ENCODE data around the gene CTNNA1.

The CTNNA1 gene

DNA sequence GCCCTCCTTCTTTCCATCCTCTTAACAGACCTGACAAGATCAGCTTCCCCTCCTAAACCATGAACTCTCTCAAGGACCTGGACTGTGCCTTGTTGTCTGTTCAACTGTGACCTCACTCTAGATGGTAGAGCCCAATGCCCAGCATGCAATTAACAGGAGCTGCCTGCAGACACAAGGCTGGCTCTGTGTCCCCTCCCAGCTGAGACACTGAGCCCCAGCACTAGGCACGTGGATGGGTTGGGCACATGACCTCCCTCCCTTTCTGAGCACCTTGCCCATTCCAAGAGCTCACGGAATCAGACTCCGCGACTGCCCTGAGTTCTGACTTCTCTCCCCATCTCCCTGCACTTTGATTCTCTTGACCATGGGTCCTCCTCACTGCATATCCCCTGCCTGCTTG, 215.4 kb downstream of the CTNNA1 start:
- no peak for TF ChIP-seq CTCF (IDR thresholded peaks at IDR 0.05; ENCODE audit: low read depth, low read length, missing control alignments)
- Histone ChIP-seq H3K36me3 (replicated peaks) (no peaks in the 10 kb centered on the region), H3K4me3 (ENCODE audit: low read depth, low read length) (no peak overlapping the region), H3K27me3 (replicated peaks) (no peaks in the 10 kb centered on the region), H3K27ac (no peak overlapping the region)
- DNase-seq: no peak
- in situ Hi-C loops (cut with HindIII; ENCODE audit: low pct_ligation_motif_present, low sequenced_read_pairs): no loop called here

DNA sequence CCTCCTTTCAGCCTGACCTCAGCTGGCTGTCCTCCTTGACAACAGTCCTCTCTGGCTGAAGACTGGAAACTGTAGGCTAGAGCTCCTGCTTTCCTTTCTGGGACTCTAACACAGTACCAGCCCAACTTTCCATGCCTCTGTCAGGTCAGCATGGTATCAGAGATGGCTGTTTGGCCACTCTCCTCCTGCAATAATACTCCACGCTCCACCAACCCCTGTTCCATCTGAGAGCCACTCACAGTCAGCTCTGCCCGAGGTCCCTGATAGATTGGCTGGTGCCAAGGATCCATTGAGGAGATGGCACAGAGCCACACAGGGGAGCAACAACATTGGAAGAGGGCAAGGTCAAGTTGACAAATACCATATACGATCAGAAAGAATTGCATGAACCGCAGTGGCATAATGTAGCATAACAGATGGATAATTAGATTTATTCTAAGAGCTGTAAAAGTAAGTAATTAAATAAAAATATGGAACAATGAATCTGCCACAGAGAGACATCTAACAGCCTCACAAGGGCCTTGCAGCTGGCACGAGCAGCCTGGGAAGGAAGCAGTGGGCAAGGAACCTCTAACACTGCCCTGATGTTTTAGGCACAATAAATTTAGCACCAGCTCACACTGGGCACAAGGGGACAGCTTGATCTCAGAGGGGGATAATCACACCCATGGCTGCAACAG, 216.2 kb downstream of the CTNNA1 start:
- DNase-seq: no peak
- H3K27me3 ChIP-seq (replicated peaks): no peaks in the 10 kb centered on the region
- H3K36me3 ChIP-seq (replicated peaks): no peaks in the 10 kb centered on the region
- no peak overlapping the region for H3K4me3 ChIP-seq (ENCODE audit: low read depth, low read length)
- no peak for TF ChIP-seq CTCF (IDR thresholded peaks at IDR 0.05; ENCODE audit: low read depth, low read length, missing control alignments)
- no peak overlapping the region for H3K27ac ChIP-seq
- in situ Hi-C loops (cut with HindIII; ENCODE audit: low pct_ligation_motif_present, low sequenced_read_pairs): no loop called here

DNA sequence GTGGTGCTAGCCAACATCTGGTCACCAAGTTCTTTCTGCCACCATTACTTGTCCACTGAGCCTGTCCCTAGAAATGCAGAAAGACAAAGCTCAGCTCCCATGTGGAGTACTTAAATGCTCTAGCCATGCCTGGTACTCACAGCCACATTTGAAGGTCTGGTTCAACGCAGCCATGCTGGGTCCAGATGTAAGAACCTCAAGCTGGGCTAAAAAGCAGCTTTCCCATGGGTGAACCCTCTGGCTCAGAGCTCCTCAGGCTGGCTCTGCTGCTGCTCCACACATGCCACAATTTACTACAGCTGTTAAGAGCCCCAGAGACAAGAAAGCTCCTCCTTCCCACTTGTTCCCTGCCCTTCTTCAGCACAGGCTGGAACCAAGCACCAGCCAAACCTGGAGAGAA, 219.0 kb downstream of the CTNNA1 start:
- DNase-seq: no peak
- no peak for TF ChIP-seq CTCF (IDR thresholded peaks at IDR 0.05; ENCODE audit: low read depth, low read length, missing control alignments)
- no peaks in the 10 kb centered on the region for H3K36me3 ChIP-seq (replicated peaks)
- H3K4me3 ChIP-seq (ENCODE audit: low read depth, low read length): no peak overlapping the region
- in situ Hi-C loops (cut with HindIII; ENCODE audit: low pct_ligation_motif_present, low sequenced_read_pairs): no loop called here
- no peak overlapping the region for H3K27ac ChIP-seq
- H3K27me3 ChIP-seq (replicated peaks): no peaks in the 10 kb centered on the region

DNA sequence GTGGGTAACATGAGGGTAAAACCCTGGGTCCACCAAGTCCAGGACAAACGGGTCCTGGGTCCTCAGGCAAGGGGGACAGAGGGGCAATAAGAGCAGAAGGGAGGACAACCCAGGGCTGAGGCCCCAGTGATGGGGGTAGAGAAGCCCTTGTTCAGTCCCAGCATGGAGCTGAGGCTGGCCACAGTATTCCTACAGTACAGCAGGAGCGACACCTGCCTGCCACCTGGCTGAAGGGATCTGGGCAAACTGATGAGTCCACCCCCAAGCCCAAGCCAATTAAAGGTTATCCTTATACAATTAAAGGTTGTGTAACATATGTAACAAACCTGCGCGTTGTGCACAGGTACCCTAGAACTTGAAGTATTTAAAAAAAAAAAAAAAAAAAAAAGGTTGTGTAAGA, 219.6 kb downstream of the CTNNA1 start:
- no peak for DNase-seq
- in situ Hi-C loops (cut with HindIII; ENCODE audit: low pct_ligation_motif_present, low sequenced_read_pairs): no loop called here
- Histone ChIP-seq H3K4me3 (ENCODE audit: low read depth, low read length) (no peak overlapping the region), H3K27me3 (replicated peaks) (no peaks in the 10 kb centered on the region), H3K27ac (no peak overlapping the region), H3K36me3 (replicated peaks) (no peaks in the 10 kb centered on the region)
- no peak for TF ChIP-seq CTCF (IDR thresholded peaks at IDR 0.05; ENCODE audit: low read depth, low read length, missing control alignments)

DNA sequence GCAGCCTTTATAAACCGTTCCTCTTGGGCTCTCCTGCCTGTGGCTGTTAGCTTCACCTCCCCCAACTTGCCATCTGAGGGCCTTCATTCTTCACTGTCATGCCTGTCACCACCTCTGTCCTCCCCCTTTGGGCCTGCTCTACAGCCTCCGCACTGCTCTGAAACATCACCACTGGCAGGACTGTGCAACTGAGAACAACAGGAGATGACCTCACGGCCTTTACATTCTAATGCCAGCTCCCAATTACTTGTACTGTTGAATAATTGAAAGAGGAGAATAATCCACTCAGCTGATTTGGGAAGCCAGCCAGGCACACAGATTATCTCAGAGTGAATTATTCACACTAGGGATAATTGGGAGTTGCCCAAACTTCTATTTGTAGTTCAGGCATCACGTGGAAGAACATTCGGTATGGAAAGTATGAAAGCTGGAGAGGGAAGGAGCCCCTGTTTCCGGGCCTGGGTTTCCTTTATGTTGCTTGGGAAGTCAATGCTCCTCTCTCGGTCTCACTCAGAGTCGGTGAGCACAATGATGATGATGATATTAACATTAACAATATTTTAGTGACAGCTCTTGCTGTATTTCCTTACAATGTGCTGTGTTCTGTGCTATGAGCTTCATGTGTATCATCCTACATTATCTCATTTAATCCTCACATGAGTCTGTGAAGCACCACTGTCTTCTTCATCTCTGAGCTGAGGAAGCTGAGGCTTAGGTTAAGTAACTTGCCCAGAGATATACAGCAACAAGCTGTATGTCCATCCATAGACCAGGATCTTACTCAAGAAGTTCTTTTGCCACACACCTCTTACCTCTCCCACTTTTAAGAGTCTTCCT, 221.2 kb downstream of the CTNNA1 start:
- Histone ChIP-seq H3K27ac (peak overlapping the region; percentile 6), H3K4me3 (ENCODE audit: low read depth, low read length) (no peak overlapping the region), H3K27me3 (replicated peaks) (no peaks in the 10 kb centered on the region), H3K36me3 (replicated peaks) (no peaks in the 10 kb centered on the region)
- in situ Hi-C loops (cut with HindIII; ENCODE audit: low pct_ligation_motif_present, low sequenced_read_pairs): no loop called here
- no peak for TF ChIP-seq CTCF (IDR thresholded peaks at IDR 0.05; ENCODE audit: low read depth, low read length, missing control alignments)
- DNase-seq: peak; percentile 25

Measured in brain microvascular endothelial cell (primary cell).